ENCODE results near the gene AKNAD1. TPM values are rescaled to one million over a fixed set of nuclear protein-coding genes. Genes with fewer than 3 reads are reported as not detected.

The AKNAD1 gene
- total RNA-seq, 1 experiment from 2014 or later = 7.2 TPM

GRCh38 chr1:108896146-108897145 is 39.6 kb upstream of the AKNAD1 start:
- CTCF ChIA-PET = interaction anchor here (0.6 to 9.2 kb wide), 11 partner anchors 9 to 216 kb away, joined by 3 to 255 read pairs (median 3); partner anchors contain the start of gene GPSM2
- H3K36me3 Mint-ChIP-seq (ENCODE audit: insufficient read depth, unreplicated experiment) = peaks cover 42% of the 10 kb centered on the region

GRCh38 chr1:108893141-108893530 is 36.2 kb upstream of the AKNAD1 start:
- intact Hi-C loops (cut with micrococcal nuclease) = loop anchor here (2.0 kb wide), 1 partner anchor 14 kb away; no protein-coding TSS in a partner anchor
- no peak for DNase-seq (ENCODE audit: unreplicated experiment)
- no peak for TF ChIP-seq CTCF (IDR thresholded peaks at IDR 0.05; ENCODE audit: unreplicated experiment)
- Mint-ChIP-seq H3K36me3 (ENCODE audit: insufficient read depth, unreplicated experiment) (peaks cover 30% of the 10 kb centered on the region), H3K27ac (ENCODE audit: low read depth, unreplicated experiment) (peak overlapping the region; percentile 66), H3K4me3 (ENCODE audit: unreplicated experiment) (no peak overlapping the region), H3K4me1 (ENCODE audit: insufficient read depth, unreplicated experiment) (peaks cover 57% of the 10 kb centered on the region), H3K27me3 (ENCODE audit: insufficient read depth, unreplicated experiment) (no peaks in the 10 kb centered on the region), H3K9me3 (ENCODE audit: unreplicated experiment) (no peaks in the 10 kb centered on the region)
- BruUV-seq (replicated peaks) = no TSS peak
- POLR2A ChIA-PET = interaction anchor here (0.7 to 7.9 kb wide), 4 partner anchors 8 to 64 kb away, joined by 4 to 185 read pairs (median 12); no protein-coding TSS in a partner anchor
- CTCF ChIA-PET = interaction anchor here (0.9 to 9.2 kb wide), 3 partner anchors 10 to 66 kb away, joined by 3 to 255 read pairs (median 3); no protein-coding TSS in a partner anchor

More at GRCh38 chr1:108896146-108897145, 39.6 kb upstream of the AKNAD1 start:
- Mint-ChIP-seq H3K27ac (ENCODE audit: low read depth, unreplicated experiment) (peak overlapping the region; percentile 67), H3K4me3 (ENCODE audit: unreplicated experiment) (no peak overlapping the region), H3K9me3 (ENCODE audit: unreplicated experiment) (no peaks in the 10 kb centered on the region), H3K27me3 (ENCODE audit: insufficient read depth, unreplicated experiment) (no peaks in the 10 kb centered on the region), H3K4me1 (ENCODE audit: insufficient read depth, unreplicated experiment) (peaks cover 34% of the 10 kb centered on the region)
- no TSS peak for BruUV-seq (replicated peaks)
- POLR2A ChIA-PET = interaction anchor here (0.6 to 7.9 kb wide), 23 partner anchors 10 to 319 kb away, joined by 3 to 185 read pairs (median 5); partner anchors contain the start of genes CLCC1, GPSM2 and STXBP3
- no peak for TF ChIP-seq CTCF (IDR thresholded peaks at IDR 0.05; ENCODE audit: unreplicated experiment)
- no peak for DNase-seq (ENCODE audit: unreplicated experiment)
- intact Hi-C loops (cut with micrococcal nuclease) = loop anchor here (5.0 kb wide), 1 partner anchor 254 kb away; no protein-coding TSS in a partner anchor

- DNase-seq (ENCODE audit: unreplicated experiment) = no peak
- H3K4me1 Mint-ChIP-seq (ENCODE audit: insufficient read depth, unreplicated experiment) = peaks cover 52% of the 10 kb centered on the region
- H3K27me3 Mint-ChIP-seq (ENCODE audit: insufficient read depth, unreplicated experiment) = no peaks in the 10 kb centered on the region
- CTCF ChIA-PET = interaction anchor here (0.8 to 9.2 kb wide), 6 partner anchors 9 to 66 kb away, joined by 3 to 255 read pairs (median 3); partner anchors contain the start of gene GPSM2
- no TSS peak for BruUV-seq (replicated peaks)
- H3K9me3 Mint-ChIP-seq (ENCODE audit: unreplicated experiment) = no peaks in the 10 kb centered on the region
- H3K27ac Mint-ChIP-seq (ENCODE audit: low read depth, unreplicated experiment) = peak overlapping the region; percentile 66
- H3K36me3 Mint-ChIP-seq (ENCODE audit: insufficient read depth, unreplicated experiment) = peaks cover 28% of the 10 kb centered on the region
- no peak for TF ChIP-seq CTCF (IDR thresholded peaks at IDR 0.05; ENCODE audit: unreplicated experiment)
- H3K4me3 Mint-ChIP-seq (ENCODE audit: unreplicated experiment) = no peak overlapping the region
- intact Hi-C loops (cut with micrococcal nuclease) = loop anchor here (2.0 kb wide), 1 partner anchor 14 kb away; no protein-coding TSS in a partner anchor
- POLR2A ChIA-PET = interaction anchor here (0.7 to 7.9 kb wide), 7 partner anchors 8 to 1502 kb away, joined by 3 to 185 read pairs (median 4); no protein-coding TSS in a partner anchor
Measured at GRCh38 chr1:108892356-108893140, 35.7 kb upstream of the AKNAD1 start.
